GM18508 (cell line): ENCODE measurements around the gene GID8.
"Not testable (repeated sequence)": the region's sequence is repeated elsewhere in the genome, so short reads cannot be mapped to it uniquely, and the experiment has no call there.

ENCODE experiments used
- ATAC-seq: cut with Tn5 transposase; IDR thresholded peaks from one replicate; pipeline ENCODE4 v1.9.1; 2021; ENCODE audit warnings: moderate number of reproducible peaks; ENCODE audit not compliant: insufficient read depth, unreplicated experiment

Gene GID8

GRCh38 chr20:62955519-62956386 lies 17.8 kb downstream of the GID8 start:
- ATAC-seq: no peak

GRCh38 chr20:62956387-62957135 lies 18.6 kb downstream of the GID8 start:
- ATAC-seq: no peak

- ATAC-seq: no peak
These were observed 19.5 kb downstream of the GID8 start for GRCh38 chr20:62957136-62958117.

GRCh38 chr20:62958388-62959100 lies 20.6 kb downstream of the GID8 start:
- no peak for ATAC-seq

GRCh38 chr20:62959101-62959971 lies 21.4 kb downstream of the GID8 start:
- ATAC-seq: no peak

- no peak for ATAC-seq
These were observed 22.1 kb downstream of the GID8 start for GRCh38 chr20:62959998-62960436.

GRCh38 chr20:62960446-62961309 lies 22.7 kb downstream of the GID8 start:
- not testable (repeated sequence) for ATAC-seq

- ATAC-seq: no peak
These were observed 23.4 kb downstream of the GID8 start for GRCh38 chr20:62961310-62961783.

- no peak for ATAC-seq
These were observed 23.9 kb downstream of the GID8 start for GRCh38 chr20:62961799-62962198.

GRCh38 chr20:62962221-62962879 lies 24.4 kb downstream of the GID8 start:
- ATAC-seq: no peak

GRCh38 chr20:62962891-62963613 lies 25.1 kb downstream of the GID8 start:
- no peak for ATAC-seq

- no peak for ATAC-seq
These were observed 25.9 kb downstream of the GID8 start for GRCh38 chr20:62963614-62964397.

GRCh38 chr20:62964700-62965099 lies 26.8 kb downstream of the GID8 start:
- ATAC-seq: no peak

- no peak for ATAC-seq
These were observed 27.4 kb downstream of the GID8 start for GRCh38 chr20:62965363-62965771.

- ATAC-seq: no peak
These were observed 28.5 kb downstream of the GID8 start for GRCh38 chr20:62966212-62967148.
